K562 (cell line): ENCODE measurements around the gene CPT1B.

Experiments
- BRD4 ChIP-seq: fragments of 200-600 bp; sonication (generic); IDR thresholded peaks from 2 replicates; pipeline ENCODE4 v1.6.1; 2017; ENCODE audit warnings: inconsistent platforms
- IRF2 ChIP-seq: sonication (generic); formaldehyde crosslinking; IDR thresholded peaks from 2 replicates; pipeline ENCODE4 v1.8.1; 2022; ENCODE audit warnings: mild to moderate bottlenecking, missing genetic modification reagents
- POLR2A ChIP-seq: fragments of 450-650 bp; conservative IDR thresholded peaks from 2 replicates; pipeline ENCODE4 v1.6.1; 2016
- PTRF ChIP-seq: fragments of 450-650 bp; IDR thresholded peaks from 2 replicates; pipeline ENCODE4 v1.6.1; 2016; ENCODE audit warnings: mild to moderate bottlenecking, missing genetic modification characterization, missing compliant biosample characterization
- RFX1 ChIP-seq: fragments of 450-650 bp; IDR thresholded peaks from 2 replicates; pipeline ENCODE4 v1.6.1; 2016; ENCODE audit warnings: mild to moderate bottlenecking, moderate library complexity
- TBL1XR1 ChIP-seq, 2 experiments: IDR thresholded peaks; 2 replicates each; pipeline ENCODE4 v1.6.1; 2012; ENCODE audit warnings: improper control_type of control experiment in 2 of 2, low read length in 2 of 2, mild to moderate bottlenecking in 1 of 2
- ZNF282 ChIP-seq: sonication (generic); formaldehyde crosslinking; IDR thresholded peaks from 2 replicates; pipeline ENCODE4 v1.8.1; 2023; ENCODE audit warnings: missing genetic modification reagents
- TF ChIP-seq, protein P1 (sequence below), 3 experiments: IDR thresholded peaks in 2 of 3; conservative IDR thresholded peaks in 1 of 3; 2 replicates each; pipeline ENCODE4 v1.5.1; 2011 to 2012; ENCODE audit warnings: low read length in 3 of 3, mild to moderate bottlenecking in 3 of 3, control low read depth in 2 of 3, improper control_type of control experiment in 1 of 3, inconsistent platforms in 1 of 3, low read depth in 1 of 3, mixed read lengths in 1 of 3, moderate library complexity in 1 of 3; ENCODE audit not compliant: insufficient read depth in 2 of 3
- TF ChIP-seq, protein P2 (sequence below): sonication (generic); formaldehyde crosslinking; IDR thresholded peaks from 2 replicates; pipeline ENCODE4 v1.8.0; 2022; ENCODE audit warnings: missing genetic modification reagents, mild to moderate bottlenecking, moderate library complexity, borderline replicate concordance

DNA sequence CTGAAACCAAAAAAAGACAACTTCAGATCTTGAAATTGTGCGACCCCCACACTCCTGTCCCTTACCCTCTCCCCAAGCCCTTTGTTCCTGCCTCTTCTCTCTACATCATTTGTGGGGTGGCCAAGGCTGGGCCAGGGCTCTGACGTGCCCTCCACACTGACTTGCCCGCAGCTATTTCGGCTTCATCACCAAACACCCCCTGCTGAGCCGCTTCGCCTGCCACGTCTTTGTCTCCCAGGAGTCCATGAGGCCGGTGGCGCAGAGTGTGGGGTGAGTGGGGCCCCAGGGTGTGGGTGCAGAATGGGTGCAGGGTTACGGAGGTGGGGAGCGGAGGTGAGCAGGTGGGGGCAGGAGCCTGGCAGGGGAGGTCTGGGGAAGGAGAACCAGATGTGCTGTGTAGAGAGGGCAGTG, 31.8 kb upstream of the CPT1B start:
- TF ChIP-seq ZNF282 (CRISPR knock-in tag) (no peak), RFX1 (no peak), PTRF (tag) (no peak), IRF2 (no peak), BRD4 (no peak), POLR2A (no peak), TBL1XR1 (IDR thresholded peaks at IDR 0.05; ENCODE audit: low read length in 2 of 2) (no peak)
- TF ChIP-seq, protein P1, sequence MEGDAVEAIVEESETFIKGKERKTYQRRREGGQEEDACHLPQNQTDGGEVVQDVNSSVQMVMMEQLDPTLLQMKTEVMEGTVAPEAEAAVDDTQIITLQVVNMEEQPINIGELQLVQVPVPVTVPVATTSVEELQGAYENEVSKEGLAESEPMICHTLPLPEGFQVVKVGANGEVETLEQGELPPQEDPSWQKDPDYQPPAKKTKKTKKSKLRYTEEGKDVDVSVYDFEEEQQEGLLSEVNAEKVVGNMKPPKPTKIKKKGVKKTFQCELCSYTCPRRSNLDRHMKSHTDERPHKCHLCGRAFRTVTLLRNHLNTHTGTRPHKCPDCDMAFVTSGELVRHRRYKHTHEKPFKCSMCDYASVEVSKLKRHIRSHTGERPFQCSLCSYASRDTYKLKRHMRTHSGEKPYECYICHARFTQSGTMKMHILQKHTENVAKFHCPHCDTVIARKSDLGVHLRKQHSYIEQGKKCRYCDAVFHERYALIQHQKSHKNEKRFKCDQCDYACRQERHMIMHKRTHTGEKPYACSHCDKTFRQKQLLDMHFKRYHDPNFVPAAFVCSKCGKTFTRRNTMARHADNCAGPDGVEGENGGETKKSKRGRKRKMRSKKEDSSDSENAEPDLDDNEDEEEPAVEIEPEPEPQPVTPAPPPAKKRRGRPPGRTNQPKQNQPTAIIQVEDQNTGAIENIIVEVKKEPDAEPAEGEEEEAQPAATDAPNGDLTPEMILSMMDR (IDR thresholded peaks at IDR 0.05 in 2 of 3, conservative IDR thresholded peaks at IDR 0.05 in 1 of 3; ENCODE audit: insufficient read depth in 2 of 3, low read depth in 1 of 3, low read length in 3 of 3), result no peak
- TF ChIP-seq, protein P2, sequence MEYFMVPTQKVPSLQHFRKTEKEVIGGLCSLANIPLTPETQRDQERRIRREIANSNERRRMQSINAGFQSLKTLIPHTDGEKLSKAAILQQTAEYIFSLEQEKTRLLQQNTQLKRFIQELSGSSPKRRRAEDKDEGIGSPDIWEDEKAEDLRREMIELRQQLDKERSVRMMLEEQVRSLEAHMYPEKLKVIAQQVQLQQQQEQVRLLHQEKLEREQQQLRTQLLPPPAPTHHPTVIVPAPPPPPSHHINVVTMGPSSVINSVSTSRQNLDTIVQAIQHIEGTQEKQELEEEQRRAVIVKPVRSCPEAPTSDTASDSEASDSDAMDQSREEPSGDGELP, result no peak
